ENCODE results near the gene CACNG8.
"Not testable (repeated sequence)": the region's sequence is repeated elsewhere in the genome, so short reads cannot be mapped to it uniquely, and the experiment has no call there.

Gene CACNG8

GRCh38 chr19:54023191-54023590 is 60.5 kb downstream of the CACNG8 start:
- no peak for TF ChIP-seq CTCF (IDR thresholded peaks at IDR 0.05; ENCODE audit: extremely low read depth, missing control alignments)
- DNase-seq (ENCODE audit: low spot score): no peak

DNA sequence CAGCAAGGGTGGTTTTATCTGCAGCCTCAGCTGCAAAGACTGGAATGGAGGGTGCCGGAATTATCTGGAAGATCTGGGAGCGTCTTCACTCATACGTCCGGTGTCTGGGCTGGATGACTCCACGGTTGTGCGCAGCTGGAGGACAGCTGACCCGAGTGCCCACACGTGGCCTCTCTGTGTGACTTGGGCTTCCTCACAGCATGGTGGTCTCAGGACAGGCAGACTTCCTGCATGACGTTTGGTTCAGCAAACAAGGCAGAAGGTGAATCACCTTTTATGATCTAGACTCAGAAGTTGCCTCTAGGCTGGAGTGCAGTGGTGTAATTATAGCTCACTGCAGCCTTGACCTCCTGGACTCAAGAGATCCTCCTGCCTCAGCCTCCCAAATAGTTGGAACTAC is 61.9 kb downstream of the CACNG8 start:
- DNase-seq (ENCODE audit: low spot score): no peak
- no peak for TF ChIP-seq CTCF (IDR thresholded peaks at IDR 0.05; ENCODE audit: extremely low read depth, missing control alignments)

GRCh38 chr19:54026656-54027055 is 63.9 kb downstream of the CACNG8 start:
- TF ChIP-seq CTCF (IDR thresholded peaks at IDR 0.05; ENCODE audit: extremely low read depth, missing control alignments): no peak
- DNase-seq (ENCODE audit: low spot score): no peak

DNA sequence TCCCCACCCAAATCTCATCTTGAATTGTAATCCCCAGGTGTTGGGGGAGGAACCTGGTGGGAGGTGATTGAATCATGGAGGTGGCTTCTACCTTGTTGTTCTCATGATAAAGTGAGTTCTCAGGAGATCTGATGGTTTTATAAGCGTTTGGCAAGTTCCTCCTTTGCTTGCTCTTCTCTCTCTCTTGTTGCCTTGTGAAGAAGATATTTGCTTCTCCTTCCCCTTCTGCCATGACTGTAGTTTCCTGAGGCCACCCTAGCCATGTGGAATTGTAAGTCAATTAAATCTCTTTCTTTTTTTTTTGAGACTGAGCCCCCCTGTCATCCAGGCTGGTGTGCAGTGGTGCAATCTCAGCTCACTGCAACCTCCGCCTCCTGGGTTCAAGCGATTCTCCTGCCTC is 66.6 kb downstream of the CACNG8 start:
- no peak for DNase-seq (ENCODE audit: low spot score)

GRCh38 chr19:54029930-54030490 is 67.3 kb downstream of the CACNG8 start:
- DNase-seq (ENCODE audit: low spot score): peak; percentile 43
- peak; percentile 52 for TF ChIP-seq CTCF (IDR thresholded peaks at IDR 0.05; ENCODE audit: extremely low read depth, missing control alignments)

More for the DNA sequence above, 66.6 kb downstream of the CACNG8 start:
- no peak for TF ChIP-seq CTCF (IDR thresholded peaks at IDR 0.05; ENCODE audit: extremely low read depth, missing control alignments)

DNA sequence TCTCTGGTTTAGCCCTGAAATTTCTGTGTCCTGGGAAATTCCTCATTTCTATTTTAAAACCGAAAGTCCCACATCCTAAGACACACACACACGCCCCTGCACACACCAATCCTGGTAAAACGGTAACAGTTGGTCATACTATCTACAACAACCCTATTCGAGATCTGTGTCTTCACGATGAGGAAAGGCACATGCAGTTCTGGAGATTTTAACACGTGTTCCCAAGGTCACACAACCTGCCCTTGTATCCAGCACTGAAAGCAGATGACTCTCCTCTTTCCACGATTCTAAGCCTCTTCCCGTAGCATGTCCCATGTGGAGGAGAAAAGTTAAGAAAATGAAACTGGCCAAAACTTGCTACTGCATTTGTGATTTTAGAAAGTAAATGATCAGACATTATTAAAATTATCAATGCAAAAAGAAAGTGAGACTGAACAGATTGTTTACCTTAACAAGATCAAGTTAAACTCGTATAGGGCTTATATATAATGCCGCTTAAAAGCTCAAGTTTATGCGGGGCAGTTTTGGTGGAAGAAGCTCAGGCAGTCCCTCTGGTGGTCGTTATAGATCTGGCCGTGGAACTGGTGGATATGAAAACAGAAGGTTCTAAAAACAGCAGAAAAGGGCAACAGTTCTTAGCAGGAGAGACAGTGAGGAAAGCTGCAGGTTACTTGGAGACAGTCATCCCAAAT is 68.3 kb downstream of the CACNG8 start:
- no peak for TF ChIP-seq CTCF (IDR thresholded peaks at IDR 0.05; ENCODE audit: extremely low read depth, missing control alignments)
- DNase-seq (ENCODE audit: low spot score): no peak

GRCh38 chr19:54035215-54036178 is 72.8 kb downstream of the CACNG8 start:
- no peak for TF ChIP-seq CTCF (IDR thresholded peaks at IDR 0.05; ENCODE audit: extremely low read depth, missing control alignments)
- no peak for DNase-seq (ENCODE audit: low spot score)

DNA sequence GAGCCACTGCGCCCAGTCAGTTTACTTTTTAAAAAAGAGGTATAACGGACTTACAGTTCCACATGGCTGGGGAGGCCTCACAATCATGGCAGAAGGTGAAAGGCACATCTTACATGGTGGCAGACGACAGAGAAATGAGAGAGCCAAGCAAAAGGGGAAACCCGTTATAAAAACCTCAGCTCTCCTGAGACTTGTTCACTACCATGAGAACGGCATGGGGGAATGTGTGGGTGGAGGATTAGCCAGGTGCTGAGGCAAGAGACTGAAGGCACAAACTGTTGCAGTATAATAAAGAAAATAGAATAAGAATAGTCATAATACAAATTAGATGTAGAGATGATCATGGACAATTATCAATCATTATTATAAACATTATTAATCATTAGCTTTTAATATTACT is 73.8 kb downstream of the CACNG8 start:
- DNase-seq (ENCODE audit: low spot score): not testable (repeated sequence)

Measured in GM20000 (cell line).